Activated T-cell treated with anti-CD3 and anti-CD28 coated beads for 24 hours (primary cell): ENCODE data around the gene C1QTNF6.
"Not testable (repeated sequence)": the region's sequence is repeated elsewhere in the genome, so short reads cannot be mapped to it uniquely, and the experiment has no call there.

Source experiments
- DNase-seq: peaks from one replicate; pipeline ENCODE4 v3.0.0-alpha.2; 2020; ENCODE audit warnings: low read depth

The C1QTNF6 gene

GRCh38 chr22:37176464-37177061, 11.5 kb downstream of the C1QTNF6 start:
- no peak for DNase-seq

- DNase-seq = no peak
These were observed 12.4 kb downstream of the C1QTNF6 start for GRCh38 chr22:37175414-37176281.

- DNase-seq = no peak
These were observed 13.1 kb downstream of the C1QTNF6 start for GRCh38 chr22:37174964-37175363.

- DNase-seq = no peak
These were observed 14.3 kb downstream of the C1QTNF6 start for GRCh38 chr22:37173709-37174108.

- DNase-seq = no peak
These were observed 15.5 kb downstream of the C1QTNF6 start for GRCh38 chr22:37172266-37173245.

- no peak for DNase-seq
These were observed 16.4 kb downstream of the C1QTNF6 start for GRCh38 chr22:37171662-37172061.

GRCh38 chr22:37170689-37171405, 17.2 kb downstream of the C1QTNF6 start:
- not testable (repeated sequence) for DNase-seq

- DNase-seq = no peak
These were observed 17.9 kb downstream of the C1QTNF6 start for GRCh38 chr22:37169947-37170688.

- DNase-seq = no peak
These were observed 18.6 kb downstream of the C1QTNF6 start for GRCh38 chr22:37169406-37169805.

GRCh38 chr22:37167981-37168647, 19.9 kb downstream of the C1QTNF6 start:
- no peak for DNase-seq

- no peak for DNase-seq
These were observed 20.7 kb downstream of the C1QTNF6 start for GRCh38 chr22:37167176-37167980.

GRCh38 chr22:37166675-37167066, 21.4 kb downstream of the C1QTNF6 start:
- peak; percentile 82 for DNase-seq

GRCh38 chr22:37165940-37166674, 21.9 kb downstream of the C1QTNF6 start:
- DNase-seq = no peak

- DNase-seq = no peak
These were observed 23.0 kb downstream of the C1QTNF6 start for GRCh38 chr22:37165066-37165465.

- no peak for DNase-seq
These were observed 23.6 kb downstream of the C1QTNF6 start for GRCh38 chr22:37164505-37164887.

- peak; percentile 60 for DNase-seq
These were observed 24.2 kb downstream of the C1QTNF6 start for GRCh38 chr22:37163575-37164504.

GRCh38 chr22:37163096-37163489, 25.0 kb downstream of the C1QTNF6 start:
- DNase-seq = no peak
